Muscle of leg (tissue), 11 donors: Measurements from ENCODE around the gene RCAN2. TPM values are rescaled to one million over a fixed set of nuclear protein-coding genes. Genes with fewer than 3 reads are reported as not detected.

Experiments used
- DNase-seq: peaks from one replicate; pipeline ENCODE4 v3.0.0; 2013
- H3K27ac ChIP-seq: one replicate; pipeline ENCODE4 v1.5.1; 2013; ENCODE audit warnings: mild to moderate bottlenecking, low read length, control low read depth
- H3K27me3 ChIP-seq: one replicate; pipeline ENCODE4 v1.6.1; 2013; ENCODE audit warnings: low read length; ENCODE audit not compliant: control insufficient read depth, insufficient read depth
- H3K36me3 ChIP-seq: one replicate; pipeline ENCODE4 v1.6.1; 2013; ENCODE audit warnings: low read length; ENCODE audit not compliant: control insufficient read depth, insufficient read depth
- H3K4me1 ChIP-seq: one replicate; pipeline ENCODE4 v1.6.1; 2013; ENCODE audit warnings: low read length; ENCODE audit not compliant: control insufficient read depth, insufficient read depth
- H3K4me3 ChIP-seq: one replicate; pipeline ENCODE4 v1.5.1; 2013; ENCODE audit warnings: low read length, control low read depth
- H3K9me3 ChIP-seq: replicated peaks from 2 replicates; pipeline ENCODE4 v1.6.1; 2013; ENCODE audit warnings: low read depth, low read length; ENCODE audit not compliant: control insufficient read depth
- WGBS: methylation state at CpG from one replicate; pipeline ENCODE4 v1.1.5; 2013; ENCODE audit warnings: missing lambda C conversion rate; ENCODE audit not compliant: insufficient coverage; 5-methylcytosine and 5-hydroxymethylcytosine counted together
- polyA plus RNA-seq, 8 donors: library from polyadenylated mRNA; unstranded; fragments of 120-200 nt; gene quantifications; one replicate each; pipeline versions ENCODE4 v1.2.1 to v1.2.3, GENCODE V29; 2013; ENCODE audit warnings: inconsistent platforms in 1 of 8, low replicate concordance in 1 of 8; ENCODE audit not compliant: insufficient read length in 8 of 8, insufficient read depth in 1 of 8
- total RNA-seq: library from RNA; stranded (reverse); fragments of 120-200 nt; gene quantifications from one replicate; pipeline ENCODE4 v1.2.4, GENCODE V29; 2013

Gene RCAN2
- total and polyA plus RNA-seq, 9 donors: 2.2 to 8.2 (median 4.5) TPM

GRCh38 chr6:46287043-46287442 lies 204.2 kb downstream of the RCAN2 start:
- no peak overlapping the region for H3K4me3 ChIP-seq
- WGBS: 100% methylated on average over 1 of the region's 2 CpGs
- no peaks in the 10 kb centered on the region for H3K9me3 ChIP-seq
- H3K27me3 ChIP-seq: no peaks in the 10 kb centered on the region
- no peak overlapping the region for H3K27ac ChIP-seq
- DNase-seq: no peak
- no peaks in the 10 kb centered on the region for H3K36me3 ChIP-seq
- H3K4me1 ChIP-seq: no peaks in the 10 kb centered on the region

- WGBS: 70% methylated on average over 2 of the region's 2 CpGs
- Histone ChIP-seq H3K9me3 (no peaks in the 10 kb centered on the region), H3K36me3 (no peaks in the 10 kb centered on the region), H3K4me3 (no peak overlapping the region), H3K27ac (no peak overlapping the region), H3K4me1 (no peaks in the 10 kb centered on the region), H3K27me3 (no peaks in the 10 kb centered on the region)
- no peak for DNase-seq
Observed at GRCh38 chr6:46284475-46284874, 206.8 kb downstream of the RCAN2 start.

GRCh38 chr6:46281110-46281509 lies 210.1 kb downstream of the RCAN2 start:
- H3K27me3 ChIP-seq: no peaks in the 10 kb centered on the region
- 88% methylated on average over 1 of the region's 2 CpGs for WGBS
- H3K4me3 ChIP-seq: no peak overlapping the region
- no peaks in the 10 kb centered on the region for H3K4me1 ChIP-seq
- H3K36me3 ChIP-seq: no peaks in the 10 kb centered on the region
- no peak overlapping the region for H3K27ac ChIP-seq
- H3K9me3 ChIP-seq: no peaks in the 10 kb centered on the region
- no peak for DNase-seq

DNA sequence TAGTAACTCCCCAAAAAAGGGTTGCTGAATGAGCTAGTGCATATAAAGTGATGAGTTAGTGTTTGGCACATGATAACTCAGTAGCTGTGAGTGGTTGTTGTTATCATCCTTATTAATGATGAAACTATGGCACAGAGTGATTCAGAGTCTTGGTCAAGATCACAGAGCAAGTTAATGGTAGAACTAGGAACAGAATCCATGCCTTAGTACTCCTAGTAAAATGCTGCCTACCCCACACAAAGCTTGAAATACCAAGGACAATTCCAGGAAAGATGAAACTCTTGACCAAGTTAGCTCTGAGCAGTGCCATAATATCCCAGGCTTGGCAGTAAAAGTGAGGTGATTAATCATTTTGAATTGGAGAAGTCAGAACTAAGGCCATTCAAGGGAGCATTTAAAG lies 211.4 kb downstream of the RCAN2 start:
- Histone ChIP-seq H3K36me3 (no peaks in the 10 kb centered on the region), H3K4me1 (no peaks in the 10 kb centered on the region), H3K27ac (no peak overlapping the region)

DNA sequence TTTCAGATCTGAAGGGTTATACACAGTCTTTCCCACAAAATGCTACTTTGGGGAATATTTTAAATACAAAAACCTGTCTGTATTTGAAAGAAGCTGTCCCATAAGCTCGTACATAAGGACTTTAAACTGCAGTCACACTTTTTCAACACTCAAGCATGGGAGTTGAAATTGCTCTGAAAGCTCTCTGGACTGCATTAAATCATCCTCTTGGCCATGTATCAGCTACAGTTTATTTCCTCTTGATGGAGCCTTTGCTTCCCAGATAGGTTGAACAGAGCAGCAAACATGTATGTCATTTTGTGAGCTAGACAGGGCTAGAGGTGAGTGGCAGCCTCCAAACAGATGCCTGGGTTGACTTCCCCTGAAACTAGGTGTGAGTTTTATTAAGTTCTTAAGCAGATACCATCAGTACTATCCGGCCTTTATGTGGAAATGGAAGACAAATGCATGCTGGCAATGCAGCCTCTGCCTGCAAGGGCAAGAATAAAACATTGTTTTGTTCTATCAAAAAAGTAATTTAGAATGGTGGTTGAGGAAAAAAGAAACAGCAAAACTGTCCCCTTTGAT lies 214.6 kb downstream of the RCAN2 start:
- DNase-seq: no peak
- Histone ChIP-seq H3K27ac (no peak overlapping the region), H3K36me3 (no peaks in the 10 kb centered on the region), H3K9me3 (no peaks in the 10 kb centered on the region), H3K4me1 (no peaks in the 10 kb centered on the region), H3K27me3 (no peaks in the 10 kb centered on the region), H3K4me3 (no peak overlapping the region)
- 33% methylated on average over 1 of the region's 2 CpGs for WGBS

More for the DNA sequence above, 211.4 kb downstream of the RCAN2 start:
- Histone ChIP-seq H3K4me3 (no peak overlapping the region), H3K27me3 (no peaks in the 10 kb centered on the region), H3K9me3 (no peaks in the 10 kb centered on the region)
- no peak for DNase-seq

DNA sequence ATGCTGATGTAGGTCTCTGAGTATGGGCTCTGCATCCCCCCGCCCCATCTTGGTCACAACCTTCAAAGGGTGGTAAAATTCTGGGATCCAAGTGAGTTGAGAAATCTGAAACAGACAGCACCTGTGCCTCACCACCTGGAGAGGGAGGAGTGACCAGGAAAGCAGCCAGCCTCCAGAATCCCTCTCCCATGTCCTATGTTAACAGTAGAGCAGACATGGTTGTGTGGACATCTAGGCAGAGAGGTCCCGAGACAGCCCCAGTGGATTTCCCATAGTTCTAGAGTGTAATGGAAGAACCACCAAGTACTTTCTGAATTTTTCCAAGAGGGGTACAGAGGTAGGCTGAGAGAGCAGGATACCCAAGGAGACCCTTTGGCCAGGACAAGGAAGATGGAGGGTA lies 216.7 kb downstream of the RCAN2 start:
- H3K4me3 ChIP-seq: no peak overlapping the region
- no peaks in the 10 kb centered on the region for H3K36me3 ChIP-seq
- WGBS: 100% methylated on average over 1 of the region's 2 CpGs
- H3K9me3 ChIP-seq: no peaks in the 10 kb centered on the region
- H3K4me1 ChIP-seq: peaks cover 3% of the 10 kb centered on the region
- H3K27ac ChIP-seq: no peak overlapping the region
- H3K27me3 ChIP-seq: no peaks in the 10 kb centered on the region
- no peak for DNase-seq

- 80% methylated on average over 1 of the region's 2 CpGs for WGBS
Observed at GRCh38 chr6:46273911-46274310, 217.3 kb downstream of the RCAN2 start.

DNA sequence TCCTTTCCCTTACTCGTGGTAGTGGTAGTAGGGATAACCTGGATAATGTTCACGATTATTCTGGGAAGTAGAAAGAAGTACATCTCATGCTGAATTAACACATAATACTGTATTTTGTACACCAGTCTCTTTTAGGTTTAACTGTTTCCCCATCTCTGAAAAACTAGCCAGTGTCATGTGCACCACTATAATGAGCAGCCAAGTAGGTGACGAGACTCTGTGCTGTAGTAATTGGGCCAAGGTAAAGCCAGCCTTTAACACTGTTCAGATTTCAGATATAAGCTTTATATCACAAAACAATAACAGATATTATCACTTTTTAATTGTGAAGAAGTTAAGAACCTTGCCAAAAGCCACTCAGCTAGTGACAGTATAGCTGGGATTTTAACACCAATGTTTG lies 219.5 kb downstream of the RCAN2 start:
- WGBS: no CpG with 5 or more reads among the region's 3 CpGs
- Histone ChIP-seq H3K9me3 (no peaks in the 10 kb centered on the region), H3K36me3 (no peaks in the 10 kb centered on the region), H3K27me3 (no peaks in the 10 kb centered on the region), H3K27ac (no peak overlapping the region), H3K4me3 (no peak overlapping the region), H3K4me1 (peaks cover 5% of the 10 kb centered on the region)
- DNase-seq: no peak

More at GRCh38 chr6:46273911-46274310, 217.3 kb downstream of the RCAN2 start:
- Histone ChIP-seq H3K27ac (no peak overlapping the region), H3K4me1 (peaks cover 5% of the 10 kb centered on the region), H3K4me3 (no peak overlapping the region), H3K27me3 (no peaks in the 10 kb centered on the region), H3K36me3 (no peaks in the 10 kb centered on the region), H3K9me3 (no peaks in the 10 kb centered on the region)
- DNase-seq: no peak

DNA sequence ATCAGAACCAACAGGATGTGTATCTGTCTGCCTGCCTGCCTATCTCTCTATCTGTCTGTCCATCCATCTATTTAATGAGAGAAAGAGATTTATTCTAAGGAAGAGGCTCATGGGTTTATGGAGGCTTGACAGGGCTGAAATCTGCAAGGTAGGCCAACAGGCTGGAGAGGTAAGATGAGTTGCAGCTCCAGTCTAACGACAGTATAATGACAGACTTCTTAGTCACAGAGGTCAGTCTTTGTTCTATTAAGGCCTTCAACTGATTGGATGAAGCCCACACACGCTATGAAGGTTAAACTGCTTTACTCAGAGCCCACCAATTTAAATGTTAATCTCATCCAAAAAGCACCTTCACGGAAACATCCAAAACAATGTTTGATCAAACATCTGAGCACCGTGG lies 220.1 kb downstream of the RCAN2 start:
- no peak overlapping the region for H3K4me3 ChIP-seq
- DNase-seq: no peak
- H3K36me3 ChIP-seq: no peaks in the 10 kb centered on the region
- H3K9me3 ChIP-seq: no peaks in the 10 kb centered on the region
- H3K27me3 ChIP-seq: no peaks in the 10 kb centered on the region
- WGBS: 78% methylated on average over 3 of the region's 4 CpGs
- peaks cover 5% of the 10 kb centered on the region for H3K4me1 ChIP-seq
- no peak overlapping the region for H3K27ac ChIP-seq

GRCh38 chr6:46270336-46270735 lies 220.9 kb downstream of the RCAN2 start:
- 83% methylated on average over 1 of the region's 7 CpGs for WGBS
- Histone ChIP-seq H3K4me1 (peaks cover 5% of the 10 kb centered on the region), H3K4me3 (no peak overlapping the region), H3K27ac (no peak overlapping the region), H3K36me3 (no peaks in the 10 kb centered on the region), H3K9me3 (no peaks in the 10 kb centered on the region), H3K27me3 (no peaks in the 10 kb centered on the region)
- DNase-seq: no peak
